Osteoblast (primary cell): ENCODE data around the gene ASCC2. TPM values are rescaled to one million over a fixed set of nuclear protein-coding genes. Genes with fewer than 3 reads are reported as not detected.

Experiments used
- DNase-seq: peaks from one replicate; pipeline ENCODE4 v3.0.0; 2011; ENCODE audit warnings: low spot score, mixed read lengths; ENCODE audit not compliant: insufficient read length; ENCODE audit errors: missing footprints
- H2AFZ ChIP-seq: 2 replicates; pipeline ENCODE4 v1.6.0; 2011; ENCODE audit warnings: mild to moderate bottlenecking, low read length
- H3K27ac ChIP-seq: 2 replicates; pipeline ENCODE4 v1.5.1; 2011; ENCODE audit warnings: mild to moderate bottlenecking, low read depth, low read length, moderate library complexity
- H3K27me3 ChIP-seq: 2 replicates; pipeline ENCODE4 v1.6.0; 2012; ENCODE audit warnings: mild to moderate bottlenecking, control low read depth, inconsistent platforms, low read length, moderate library complexity; ENCODE audit not compliant: insufficient read depth
- H3K36me3 ChIP-seq: 2 replicates; pipeline ENCODE4 v1.5.1; 2011; ENCODE audit warnings: mild to moderate bottlenecking, low read length, control low read depth, moderate library complexity; ENCODE audit not compliant: insufficient read depth
- H3K4me1 ChIP-seq: 2 replicates; pipeline ENCODE4 v1.5.1; 2011; ENCODE audit warnings: mild to moderate bottlenecking, low read length, control low read depth, moderate library complexity; ENCODE audit not compliant: insufficient read depth
- H3K4me2 ChIP-seq: 2 replicates; pipeline ENCODE4 v1.6.0; 2011; ENCODE audit warnings: mild to moderate bottlenecking, low read length; ENCODE audit not compliant: insufficient read depth
- H3K4me3 ChIP-seq: fragments of 200-600 bp; sonication (generic); 3 replicates; pipeline ENCODE4 v1.5.1; 2012; ENCODE audit warnings: mild to moderate bottlenecking, low read length, inconsistent platforms; ENCODE audit not compliant: insufficient read depth
- H3K79me2 ChIP-seq: 2 replicates; pipeline ENCODE4 v1.6.0; 2012; ENCODE audit warnings: mild to moderate bottlenecking, low read length, control low read depth, inconsistent platforms; ENCODE audit not compliant: insufficient read depth
- H3K9me3 ChIP-seq: 2 replicates; pipeline ENCODE4 v1.5.1; 2011; ENCODE audit warnings: low read depth, low read length, control low read depth
- H4K20me1 ChIP-seq: 2 replicates; pipeline ENCODE4 v1.6.0; 2012; ENCODE audit warnings: mild to moderate bottlenecking, low read length, control low read depth; ENCODE audit not compliant: insufficient read depth
- total RNA-seq: library from RNA; depleted of rRNA; stranded (reverse); fragments of >200 nt; gene quantifications from 2 replicates; pipeline ENCODE4 v1.2.3, GENCODE V29; 2012
- TF ChIP-seq, protein P1 (sequence below): IDR thresholded peaks from 2 replicates; pipeline ENCODE4 v1.5.1; 2011; ENCODE audit warnings: mild to moderate bottlenecking, low read depth, low read length, moderate library complexity; ENCODE audit errors: extremely low read depth

The ASCC2 gene
- total RNA-seq, 1 donor, result 21.0 TPM

DNA sequence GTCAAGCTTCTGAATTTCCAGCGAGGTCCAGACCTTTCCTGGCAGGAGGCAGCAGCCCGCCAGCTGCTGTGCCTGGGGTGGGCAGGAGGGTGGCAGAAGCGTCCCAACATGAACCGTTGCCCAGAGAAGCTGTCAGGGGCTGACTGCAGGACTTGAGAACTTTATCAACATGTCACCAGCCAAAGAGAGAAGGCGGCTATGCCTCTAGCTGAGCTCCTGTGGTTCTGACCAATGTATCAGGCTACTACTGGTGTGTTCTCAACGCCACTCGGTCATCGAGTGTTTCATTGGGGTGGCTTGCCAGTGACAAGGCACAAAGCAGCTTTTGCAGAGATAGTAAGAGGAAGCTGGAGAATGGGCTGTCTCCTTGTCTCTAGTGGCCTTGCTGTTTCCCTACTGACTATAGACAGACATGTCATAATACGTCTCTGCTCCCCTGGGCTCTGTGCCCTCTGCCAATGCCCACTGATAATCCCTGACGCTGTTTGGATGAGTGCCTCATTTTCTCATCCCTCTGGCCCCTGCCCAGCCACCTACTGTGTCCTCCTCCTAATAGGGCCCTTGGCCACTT is 17.6 kb upstream of the ASCC2 start:
- H3K79me2 ChIP-seq, result no peaks in the 10 kb centered on the region
- H4K20me1 ChIP-seq, result no peaks in the 10 kb centered on the region
- H3K27me3 ChIP-seq, result peaks cover 3% of the 10 kb centered on the region
- no peaks in the 10 kb centered on the region for H3K4me1 ChIP-seq
- no peak overlapping the region for H3K4me2 ChIP-seq
- H3K4me3 ChIP-seq, result no peak overlapping the region
- no peaks in the 10 kb centered on the region for H3K36me3 ChIP-seq
- no peaks in the 10 kb centered on the region for H3K9me3 ChIP-seq
- H3K27ac ChIP-seq, result no peak overlapping the region
- TF ChIP-seq, protein P1, sequence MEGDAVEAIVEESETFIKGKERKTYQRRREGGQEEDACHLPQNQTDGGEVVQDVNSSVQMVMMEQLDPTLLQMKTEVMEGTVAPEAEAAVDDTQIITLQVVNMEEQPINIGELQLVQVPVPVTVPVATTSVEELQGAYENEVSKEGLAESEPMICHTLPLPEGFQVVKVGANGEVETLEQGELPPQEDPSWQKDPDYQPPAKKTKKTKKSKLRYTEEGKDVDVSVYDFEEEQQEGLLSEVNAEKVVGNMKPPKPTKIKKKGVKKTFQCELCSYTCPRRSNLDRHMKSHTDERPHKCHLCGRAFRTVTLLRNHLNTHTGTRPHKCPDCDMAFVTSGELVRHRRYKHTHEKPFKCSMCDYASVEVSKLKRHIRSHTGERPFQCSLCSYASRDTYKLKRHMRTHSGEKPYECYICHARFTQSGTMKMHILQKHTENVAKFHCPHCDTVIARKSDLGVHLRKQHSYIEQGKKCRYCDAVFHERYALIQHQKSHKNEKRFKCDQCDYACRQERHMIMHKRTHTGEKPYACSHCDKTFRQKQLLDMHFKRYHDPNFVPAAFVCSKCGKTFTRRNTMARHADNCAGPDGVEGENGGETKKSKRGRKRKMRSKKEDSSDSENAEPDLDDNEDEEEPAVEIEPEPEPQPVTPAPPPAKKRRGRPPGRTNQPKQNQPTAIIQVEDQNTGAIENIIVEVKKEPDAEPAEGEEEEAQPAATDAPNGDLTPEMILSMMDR, result no peak
- no peak for DNase-seq
- no peak overlapping the region for H2AFZ ChIP-seq

DNA sequence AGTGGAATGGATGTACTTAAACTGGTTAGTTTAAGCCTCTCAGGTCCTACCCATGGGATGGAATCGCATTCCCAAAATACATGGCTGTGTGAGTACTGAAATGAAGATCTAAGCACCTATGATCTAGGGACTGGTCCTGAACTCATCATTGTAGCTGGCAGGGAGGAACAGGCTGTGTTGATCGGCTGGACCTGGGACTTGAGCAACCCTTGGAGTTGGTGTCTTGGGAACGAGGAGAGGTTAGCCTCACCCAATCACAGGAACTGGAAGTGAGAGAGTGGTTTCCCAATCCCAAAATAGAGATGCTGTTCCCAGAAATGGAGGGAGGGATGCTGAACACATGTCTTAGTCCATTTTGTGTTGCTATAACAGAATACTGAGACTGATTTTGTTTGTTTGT is 16.4 kb upstream of the ASCC2 start:
- H3K27ac ChIP-seq, result no peak overlapping the region
- peaks cover 5% of the 10 kb centered on the region for H3K27me3 ChIP-seq
- no peak overlapping the region for H2AFZ ChIP-seq
- no peak overlapping the region for H3K4me2 ChIP-seq
- no peaks in the 10 kb centered on the region for H3K4me1 ChIP-seq
- H3K4me3 ChIP-seq, result no peak overlapping the region
- H3K79me2 ChIP-seq, result no peaks in the 10 kb centered on the region
- H3K9me3 ChIP-seq, result no peaks in the 10 kb centered on the region
- TF ChIP-seq, protein P1, result no peak
- no peaks in the 10 kb centered on the region for H3K36me3 ChIP-seq
- DNase-seq, result no peak
- H4K20me1 ChIP-seq, result no peaks in the 10 kb centered on the region

GRCh38 chr22:29848111-29848510 is 10.0 kb upstream of the ASCC2 start:
- H3K27ac ChIP-seq, result no peak overlapping the region
- no peak overlapping the region for H3K4me3 ChIP-seq
- no peaks in the 10 kb centered on the region for H3K79me2 ChIP-seq
- H2AFZ ChIP-seq, result peak overlapping the region; percentile 22
- TF ChIP-seq, protein P1, result no peak
- H3K4me2 ChIP-seq, result no peak overlapping the region
- H4K20me1 ChIP-seq, result no peaks in the 10 kb centered on the region
- peaks cover 5% of the 10 kb centered on the region for H3K4me1 ChIP-seq
- no peaks in the 10 kb centered on the region for H3K36me3 ChIP-seq
- peaks cover 3% of the 10 kb centered on the region for H3K27me3 ChIP-seq
- H3K9me3 ChIP-seq, result peaks cover 2% of the 10 kb centered on the region
- no peak for DNase-seq

DNA sequence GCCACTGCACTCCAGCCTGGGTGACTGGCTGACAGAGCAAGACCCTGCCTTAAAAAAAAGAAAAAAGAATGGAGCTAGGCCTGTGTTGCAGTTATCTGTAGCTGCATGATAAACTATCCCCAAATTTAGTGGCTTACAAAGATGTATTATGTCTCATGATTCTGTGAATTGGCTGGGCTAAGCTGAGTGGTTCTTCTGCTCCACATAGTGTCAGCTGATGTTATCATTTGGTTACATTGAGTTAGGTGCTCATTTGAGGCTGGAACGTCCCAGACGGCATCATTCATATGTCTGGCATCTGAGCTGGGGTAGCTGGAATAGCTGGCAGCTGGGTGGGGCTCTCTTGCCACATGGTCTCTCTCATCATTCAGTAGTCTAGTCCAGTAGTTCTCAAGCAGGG is 8.2 kb upstream of the ASCC2 start:
- no peaks in the 10 kb centered on the region for H3K36me3 ChIP-seq
- DNase-seq, result no peak
- H4K20me1 ChIP-seq, result no peaks in the 10 kb centered on the region
- H3K4me1 ChIP-seq, result peaks cover 15% of the 10 kb centered on the region
- no peak overlapping the region for H3K4me2 ChIP-seq
- H3K79me2 ChIP-seq, result no peaks in the 10 kb centered on the region
- TF ChIP-seq, protein P1, result no peak
- no peak overlapping the region for H3K4me3 ChIP-seq
- H3K27ac ChIP-seq, result no peak overlapping the region
- H3K9me3 ChIP-seq, result peaks cover 2% of the 10 kb centered on the region
- H2AFZ ChIP-seq, result no peak overlapping the region
- H3K27me3 ChIP-seq, result peaks cover 3% of the 10 kb centered on the region
